NB4 (cell line): Measurements from ENCODE around the gene TPM2.

ENCODE experiments used
- MYC ChIP-seq: IDR thresholded peaks from 2 replicates; pipeline ENCODE4 v1.6.1; 2011; ENCODE audit warnings: low read depth, low read length
- POLR2A ChIP-seq: IDR thresholded peaks from 2 replicates; pipeline ENCODE4 v1.6.1; 2011; ENCODE audit warnings: mild to moderate bottlenecking; ENCODE audit not compliant: insufficient read length; ENCODE audit errors: extremely low read depth
- TF ChIP-seq, protein P1 (sequence below): IDR thresholded peaks from one replicate; pipeline ENCODE4 v1.5.1; 2012; ENCODE audit warnings: low read depth, low read length
- TF ChIP-seq, protein P2 (sequence below): IDR thresholded peaks from 2 replicates; pipeline ENCODE4 v1.6.1; 2011; ENCODE audit warnings: low read depth, low read length

DNA sequence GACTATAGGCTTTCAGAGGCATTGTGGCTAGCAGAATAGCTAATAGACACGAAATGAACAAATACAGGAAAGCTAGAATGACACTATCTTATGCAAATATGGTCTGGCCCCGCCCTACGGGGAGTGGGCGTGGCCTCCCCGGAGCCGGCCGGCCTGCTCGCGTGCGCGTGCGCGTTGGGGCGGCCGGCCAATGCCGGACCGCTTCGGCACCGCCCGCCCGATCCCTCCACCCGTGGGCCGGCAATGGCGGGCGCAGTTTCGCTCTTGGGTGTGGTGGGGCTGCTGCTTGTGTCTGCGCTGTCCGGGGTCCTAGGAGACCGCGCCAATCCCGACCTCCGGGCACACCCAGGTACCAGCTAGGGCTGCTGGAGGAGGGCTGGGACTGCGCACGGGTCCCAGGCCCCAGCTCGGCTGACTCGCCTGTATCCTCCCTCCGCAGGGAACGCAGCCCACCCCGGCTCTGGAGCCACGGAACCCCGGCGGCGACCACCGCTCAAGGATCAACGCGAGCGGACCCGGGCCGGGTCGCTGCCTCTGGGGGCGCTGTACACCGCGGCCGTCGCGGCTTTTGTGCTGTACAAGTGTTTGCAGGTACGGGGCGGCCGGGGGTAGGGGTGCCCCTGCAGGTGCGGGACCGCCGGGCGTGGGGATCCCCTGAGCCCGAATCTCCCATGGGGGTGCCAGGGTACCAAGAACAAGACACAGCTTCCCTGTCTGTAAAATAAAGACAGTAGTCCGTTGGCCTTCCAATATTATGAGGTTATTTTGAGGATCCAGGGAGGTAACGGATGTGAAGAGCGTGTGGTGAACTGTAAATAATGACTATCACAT lies 31.4 kb downstream of the TPM2 start, which contains the start of gene CCDC107:
- TF ChIP-seq, protein P1, sequence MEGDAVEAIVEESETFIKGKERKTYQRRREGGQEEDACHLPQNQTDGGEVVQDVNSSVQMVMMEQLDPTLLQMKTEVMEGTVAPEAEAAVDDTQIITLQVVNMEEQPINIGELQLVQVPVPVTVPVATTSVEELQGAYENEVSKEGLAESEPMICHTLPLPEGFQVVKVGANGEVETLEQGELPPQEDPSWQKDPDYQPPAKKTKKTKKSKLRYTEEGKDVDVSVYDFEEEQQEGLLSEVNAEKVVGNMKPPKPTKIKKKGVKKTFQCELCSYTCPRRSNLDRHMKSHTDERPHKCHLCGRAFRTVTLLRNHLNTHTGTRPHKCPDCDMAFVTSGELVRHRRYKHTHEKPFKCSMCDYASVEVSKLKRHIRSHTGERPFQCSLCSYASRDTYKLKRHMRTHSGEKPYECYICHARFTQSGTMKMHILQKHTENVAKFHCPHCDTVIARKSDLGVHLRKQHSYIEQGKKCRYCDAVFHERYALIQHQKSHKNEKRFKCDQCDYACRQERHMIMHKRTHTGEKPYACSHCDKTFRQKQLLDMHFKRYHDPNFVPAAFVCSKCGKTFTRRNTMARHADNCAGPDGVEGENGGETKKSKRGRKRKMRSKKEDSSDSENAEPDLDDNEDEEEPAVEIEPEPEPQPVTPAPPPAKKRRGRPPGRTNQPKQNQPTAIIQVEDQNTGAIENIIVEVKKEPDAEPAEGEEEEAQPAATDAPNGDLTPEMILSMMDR = peak; percentile 56
- TF ChIP-seq, protein P2, sequence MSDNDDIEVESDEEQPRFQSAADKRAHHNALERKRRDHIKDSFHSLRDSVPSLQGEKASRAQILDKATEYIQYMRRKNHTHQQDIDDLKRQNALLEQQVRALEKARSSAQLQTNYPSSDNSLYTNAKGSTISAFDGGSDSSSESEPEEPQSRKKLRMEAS = no peak; the same call in 1 of the 2 replicates
- TF ChIP-seq POLR2A (peak; percentile 61), MYC (no peak)
